NCI-H187 (cell line): ENCODE data around the gene ASXL1.
"Not testable (repeated sequence)": the region's sequence is repeated elsewhere in the genome, so short reads cannot be mapped to it uniquely, and the experiment has no call there.

Experiments
- DNase-seq, 2 experiments: peaks; one replicate each; lab custom pipeline; 2025; lab: John Stamatoyannopoulos, UW

The ASXL1 gene

DNA sequence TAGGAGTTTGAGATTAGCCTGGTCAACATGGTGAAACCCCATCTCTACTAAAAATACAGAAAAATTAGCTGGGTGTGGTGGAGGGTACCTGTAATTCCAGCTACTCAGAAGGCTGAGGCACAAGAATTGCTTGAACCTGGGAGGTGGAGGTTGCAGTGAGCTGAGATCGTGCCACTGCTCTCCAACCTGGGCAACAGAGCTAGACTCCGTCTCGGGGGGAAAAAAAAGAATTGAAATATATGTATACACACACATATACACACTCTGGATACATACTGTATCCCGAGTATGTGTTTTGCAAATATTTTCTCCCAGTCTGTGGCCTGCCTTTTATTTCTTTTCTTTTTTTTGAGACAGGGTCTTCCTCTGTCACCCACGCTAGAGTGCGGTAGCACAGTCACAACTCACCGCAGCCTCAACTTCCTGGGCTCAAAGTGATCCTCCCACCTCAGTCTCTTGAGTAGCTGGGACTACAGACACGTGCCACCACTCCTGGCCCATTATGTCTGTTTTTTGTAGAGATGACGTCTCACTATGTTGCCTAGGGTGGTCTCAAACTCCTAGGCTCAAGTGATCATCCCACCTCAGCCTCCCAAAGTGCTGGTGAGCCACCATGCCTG, 49.1 kb downstream of the ASXL1 start:
- not testable (repeated sequence) for DNase-seq

DNA sequence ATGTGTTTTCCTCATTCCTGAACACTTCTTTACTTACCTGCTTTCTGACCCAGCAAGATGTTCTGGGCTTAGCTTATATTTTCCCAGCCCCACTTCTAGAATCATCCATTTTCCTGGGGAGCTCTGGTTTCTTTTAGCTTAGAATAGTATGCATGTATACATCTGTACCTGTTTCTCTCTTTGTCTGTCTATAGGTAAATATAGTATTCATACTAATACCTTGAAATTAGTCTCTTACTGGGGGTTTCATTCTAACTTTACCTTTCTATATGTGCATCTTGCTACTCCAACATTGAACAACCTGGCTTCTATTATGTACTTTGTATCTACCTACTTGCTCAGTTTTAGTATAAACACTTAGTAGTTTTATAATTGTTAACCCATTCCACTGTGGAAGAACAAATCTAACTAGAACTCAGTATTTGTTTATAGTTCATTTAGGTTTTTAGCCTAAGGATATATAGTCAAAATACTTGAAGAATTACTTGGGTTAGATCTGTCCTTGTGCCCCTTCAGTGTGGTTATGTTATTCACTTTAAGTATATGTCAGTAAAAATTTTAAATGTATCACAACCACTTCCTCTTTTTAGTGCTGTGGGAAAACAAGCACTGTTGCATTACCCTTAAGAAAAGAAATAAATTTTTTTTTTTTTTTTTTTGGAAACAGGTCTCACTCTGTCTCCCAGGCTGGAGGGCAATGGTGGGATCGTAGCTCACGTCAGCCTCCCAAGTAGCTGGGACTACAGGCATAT, 54.0 kb downstream of the ASXL1 start:
- no peak for DNase-seq

DNA sequence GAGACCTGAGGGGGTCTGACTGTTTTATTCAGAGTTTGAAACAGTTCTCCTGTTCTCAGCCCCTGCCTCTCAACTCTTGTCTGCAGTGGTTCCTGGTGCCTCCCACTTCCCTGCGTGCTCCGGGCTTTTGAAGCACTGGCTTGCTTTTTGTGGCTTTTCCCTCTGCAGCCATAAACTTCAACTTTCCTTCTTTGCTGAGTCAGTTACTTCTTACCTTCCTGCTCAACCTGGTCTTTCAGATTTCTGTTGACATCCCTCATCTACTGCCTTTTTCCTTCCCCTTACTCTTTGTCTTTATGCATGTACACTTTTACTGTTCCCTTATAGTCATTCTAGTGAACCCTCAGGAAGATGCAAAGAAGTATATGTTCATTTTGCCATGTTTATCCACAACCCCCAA, 57.4 kb downstream of the ASXL1 start:
- DNase-seq = no peak

DNA sequence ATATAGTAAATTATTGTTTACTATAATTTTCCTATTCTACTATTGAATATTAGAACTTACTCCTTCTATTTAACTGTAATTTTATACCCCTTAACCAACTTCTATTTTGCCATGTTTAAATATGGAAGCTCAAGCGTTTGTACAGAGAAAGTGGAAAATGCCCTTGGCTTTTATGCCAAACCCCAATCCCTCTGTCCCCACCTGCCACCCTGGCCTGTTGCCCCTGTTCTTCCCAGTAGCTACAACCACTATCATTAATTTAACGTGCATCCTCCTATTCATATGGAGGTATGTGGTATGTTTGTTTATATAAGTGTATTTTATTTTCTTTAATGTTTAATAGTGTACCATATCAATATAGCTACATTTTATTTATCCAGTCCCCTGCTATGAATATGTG, 58.1 kb downstream of the ASXL1 start:
- no peak for DNase-seq

DNA sequence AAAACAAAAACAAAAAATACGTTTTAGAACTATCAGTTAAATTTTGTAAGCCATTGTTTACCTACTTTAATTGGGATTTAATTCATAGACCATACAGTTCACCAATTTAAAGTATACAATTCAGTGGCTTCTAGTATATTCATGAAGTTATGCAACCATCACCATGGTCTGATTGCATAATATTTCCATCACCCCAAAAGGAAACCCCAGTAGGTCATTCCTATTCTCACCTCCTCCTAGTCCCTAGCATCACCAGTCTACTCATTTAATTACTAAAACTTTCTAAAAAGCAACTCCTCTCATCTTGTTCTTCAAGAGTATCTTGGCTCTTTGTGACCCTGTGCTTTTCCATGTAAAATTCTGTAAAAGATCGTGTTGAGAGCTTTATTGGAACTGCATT, 60.2 kb downstream of the ASXL1 start:
- no peak for DNase-seq

DNA sequence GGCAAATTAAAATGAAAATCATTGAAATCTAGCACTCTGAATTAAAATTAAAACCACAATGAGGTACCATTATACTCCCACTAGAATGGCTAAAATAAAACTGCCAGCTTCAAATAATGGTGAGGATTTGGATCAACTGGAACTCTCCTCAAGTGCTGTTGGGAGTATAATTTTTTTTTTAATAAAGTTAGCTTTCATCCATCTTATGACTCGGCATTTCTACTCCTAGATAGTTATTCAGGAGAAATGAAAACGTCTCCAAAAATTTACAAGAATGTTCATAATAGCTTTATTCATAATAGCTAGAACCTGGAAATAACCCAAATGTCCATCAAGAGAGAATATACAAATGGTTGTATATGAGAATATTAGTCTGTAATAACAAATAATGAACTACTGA, 63.2 kb downstream of the ASXL1 start:
- DNase-seq = no peak

DNA sequence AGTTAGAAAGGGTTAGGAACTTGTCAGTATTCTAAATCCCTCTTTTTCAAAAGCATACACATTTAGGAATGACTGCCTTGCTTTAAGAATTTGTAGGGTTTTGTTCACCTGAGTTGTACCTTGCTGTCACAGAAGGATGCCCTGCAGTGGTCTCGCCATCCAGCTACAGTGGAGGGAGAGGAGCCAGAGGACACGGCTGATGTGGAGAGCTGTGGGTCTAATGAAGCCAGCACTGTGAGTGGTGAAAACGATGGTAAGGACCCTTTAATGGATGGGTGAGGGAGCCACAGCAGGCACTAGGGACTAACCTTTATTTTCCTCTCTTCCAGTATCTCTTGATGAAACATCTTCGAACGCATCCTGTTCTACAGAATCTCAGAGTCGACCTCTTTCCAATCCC, 69.9 kb downstream of the ASXL1 start:
- DNase-seq = no peak

DNA sequence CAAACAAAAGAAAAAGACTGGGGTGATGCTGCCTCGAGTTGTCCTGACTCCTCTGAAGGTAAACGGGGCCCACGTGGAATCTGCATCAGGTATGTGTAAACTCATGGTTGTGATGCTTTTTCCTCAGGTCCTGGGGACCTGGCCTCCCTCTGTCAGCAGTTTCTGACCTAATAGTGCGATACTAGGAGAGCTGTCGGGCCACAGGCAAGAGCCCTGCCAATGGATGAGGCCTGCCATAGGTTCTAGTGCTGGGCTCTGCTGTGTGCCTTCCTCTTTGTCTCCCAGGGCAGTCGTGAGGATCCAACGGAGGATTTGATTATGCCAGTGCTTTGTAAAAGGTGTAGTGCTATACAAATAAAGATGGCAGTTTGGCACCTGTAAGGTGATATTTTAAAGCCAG, 71.2 kb downstream of the ASXL1 start:
- no peak for DNase-seq

DNA sequence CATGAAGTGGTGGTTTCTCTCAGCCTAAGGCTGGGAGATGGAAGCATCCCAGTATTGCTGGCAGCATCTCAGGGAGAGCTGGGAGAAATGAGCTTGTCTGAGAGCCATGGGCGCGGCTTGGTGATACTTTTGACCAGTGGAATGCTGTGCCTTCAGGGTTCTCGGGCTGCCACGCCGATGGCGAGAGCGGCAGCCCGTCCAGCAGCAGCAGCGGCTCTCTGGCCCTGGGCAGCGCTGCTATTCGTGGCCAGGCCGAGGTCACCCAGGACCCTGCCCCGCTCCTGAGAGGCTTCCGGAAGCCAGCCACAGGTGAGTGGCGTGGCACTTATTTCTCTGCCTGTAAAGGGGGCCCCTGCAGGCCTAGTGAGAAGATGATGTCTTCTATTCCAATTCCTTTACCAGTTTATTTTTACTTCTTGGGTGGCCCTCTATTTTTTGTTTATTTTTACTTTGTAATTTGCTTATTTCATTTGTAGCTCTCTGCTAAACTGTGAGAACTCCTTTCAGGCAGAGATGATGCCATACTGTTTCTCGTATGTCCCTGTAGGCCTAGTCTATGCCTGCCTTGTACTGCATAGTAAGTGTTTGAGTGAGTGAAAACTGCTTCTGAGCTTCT, 71.7 kb downstream of the ASXL1 start:
- no peak for DNase-seq

DNA sequence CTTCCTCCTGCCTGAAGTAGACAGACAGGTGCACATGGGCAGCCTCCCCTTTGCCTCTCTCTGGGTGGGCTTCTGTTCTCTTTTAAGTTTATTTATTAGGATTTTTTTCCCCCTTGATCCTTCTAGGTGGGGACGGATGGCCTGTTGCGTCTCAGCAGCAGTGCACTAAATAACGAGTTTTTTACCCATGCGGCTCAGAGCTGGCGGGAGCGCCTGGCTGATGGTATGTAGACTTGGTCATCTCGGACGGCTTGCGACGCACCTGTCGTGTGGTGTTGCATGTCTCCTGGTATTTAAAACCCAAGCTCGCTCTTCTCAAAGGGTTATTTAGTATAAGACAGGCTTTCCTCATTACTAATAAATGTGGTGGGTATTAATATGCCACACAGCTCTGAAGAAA, 73.3 kb downstream of the ASXL1 start:
- DNase-seq = no peak

DNA sequence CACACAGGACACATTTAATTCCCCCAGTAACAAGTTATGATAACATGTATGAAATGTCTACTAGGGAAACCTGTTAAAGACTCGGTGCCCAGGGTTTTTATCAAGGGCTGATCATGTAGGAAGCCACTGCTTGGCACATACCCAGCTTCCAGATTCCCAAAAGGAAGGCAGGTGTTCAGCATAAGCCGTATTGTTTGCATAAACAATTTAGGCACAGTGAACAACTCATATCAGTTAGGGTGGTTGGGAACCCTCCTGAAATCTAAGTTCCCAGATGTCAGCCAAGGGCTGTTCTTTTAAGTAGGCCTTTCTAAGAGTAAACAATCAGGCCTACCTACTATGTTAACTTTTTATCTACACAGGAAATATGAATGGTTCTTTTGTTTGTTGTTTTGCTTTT, 74.1 kb downstream of the ASXL1 start:
- no peak for DNase-seq

DNA sequence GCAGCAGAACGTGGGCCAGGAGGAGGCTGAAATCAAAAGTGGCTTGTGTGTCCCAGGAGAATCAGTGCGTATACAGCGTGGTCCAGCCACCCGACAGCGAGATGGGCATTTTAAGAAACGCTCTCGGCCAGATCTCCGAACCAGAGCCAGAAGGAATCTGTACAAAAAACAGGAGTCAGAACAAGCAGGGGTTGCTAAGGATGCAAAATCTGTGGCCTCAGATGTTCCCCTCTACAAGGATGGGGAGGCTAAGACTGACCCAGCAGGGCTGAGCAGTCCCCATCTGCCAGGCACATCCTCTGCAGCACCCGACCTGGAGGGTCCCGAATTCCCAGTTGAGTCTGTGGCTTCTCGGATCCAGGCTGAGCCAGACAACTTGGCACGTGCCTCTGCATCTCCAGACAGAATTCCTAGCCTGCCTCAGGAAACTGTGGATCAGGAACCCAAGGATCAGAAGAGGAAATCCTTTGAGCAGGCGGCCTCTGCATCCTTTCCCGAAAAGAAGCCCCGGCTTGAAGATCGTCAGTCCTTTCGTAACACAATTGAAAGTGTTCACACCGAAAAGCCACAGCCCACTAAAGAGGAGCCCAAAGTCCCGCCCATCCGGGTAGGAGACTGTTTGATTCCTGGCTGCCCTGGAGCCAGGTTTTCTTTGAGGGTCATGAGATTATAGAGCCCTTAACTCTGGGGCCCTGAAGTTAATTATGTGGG, 75.3 kb downstream of the ASXL1 start:
- no peak for DNase-seq

DNA sequence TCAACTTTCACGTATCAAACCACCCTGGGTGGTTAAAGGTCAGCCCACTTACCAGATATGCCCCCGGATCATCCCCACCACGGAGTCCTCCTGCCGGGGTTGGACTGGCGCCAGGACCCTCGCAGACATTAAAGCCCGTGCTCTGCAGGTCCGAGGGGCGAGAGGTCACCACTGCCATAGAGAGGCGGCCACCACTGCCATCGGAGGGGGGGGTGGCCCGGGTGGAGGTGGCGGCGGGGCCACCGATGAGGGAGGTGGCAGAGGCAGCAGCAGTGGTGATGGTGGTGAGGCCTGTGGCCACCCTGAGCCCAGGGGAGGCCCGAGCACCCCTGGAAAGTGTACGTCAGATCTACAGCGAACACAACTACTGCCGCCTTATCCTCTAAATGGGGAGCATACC, 76.3 kb downstream of the ASXL1 start:
- no peak for DNase-seq

DNA sequence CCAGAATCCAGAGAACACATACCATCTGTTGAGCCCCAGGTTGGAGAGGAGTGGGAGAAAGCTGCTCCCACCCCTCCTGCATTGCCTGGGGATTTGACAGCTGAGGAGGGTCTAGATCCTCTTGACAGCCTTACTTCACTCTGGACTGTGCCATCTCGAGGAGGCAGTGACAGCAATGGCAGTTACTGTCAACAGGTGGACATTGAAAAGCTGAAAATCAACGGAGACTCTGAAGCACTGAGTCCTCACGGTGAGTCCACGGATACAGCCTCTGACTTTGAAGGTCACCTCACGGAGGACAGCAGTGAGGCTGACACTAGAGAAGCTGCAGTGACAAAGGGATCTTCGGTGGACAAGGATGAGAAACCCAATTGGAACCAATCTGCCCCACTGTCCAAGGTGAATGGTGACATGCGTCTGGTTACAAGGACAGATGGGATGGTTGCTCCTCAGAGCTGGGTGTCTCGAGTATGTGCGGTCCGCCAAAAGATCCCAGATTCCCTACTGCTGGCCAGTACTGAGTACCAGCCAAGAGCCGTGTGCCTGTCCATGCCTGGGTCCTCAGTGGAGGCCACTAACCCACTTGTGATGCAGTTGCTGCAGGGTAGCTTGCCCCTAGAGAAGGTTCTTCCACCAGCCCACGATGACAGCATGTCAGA, 77.4 kb downstream of the ASXL1 start:
- no peak for DNase-seq

DNA sequence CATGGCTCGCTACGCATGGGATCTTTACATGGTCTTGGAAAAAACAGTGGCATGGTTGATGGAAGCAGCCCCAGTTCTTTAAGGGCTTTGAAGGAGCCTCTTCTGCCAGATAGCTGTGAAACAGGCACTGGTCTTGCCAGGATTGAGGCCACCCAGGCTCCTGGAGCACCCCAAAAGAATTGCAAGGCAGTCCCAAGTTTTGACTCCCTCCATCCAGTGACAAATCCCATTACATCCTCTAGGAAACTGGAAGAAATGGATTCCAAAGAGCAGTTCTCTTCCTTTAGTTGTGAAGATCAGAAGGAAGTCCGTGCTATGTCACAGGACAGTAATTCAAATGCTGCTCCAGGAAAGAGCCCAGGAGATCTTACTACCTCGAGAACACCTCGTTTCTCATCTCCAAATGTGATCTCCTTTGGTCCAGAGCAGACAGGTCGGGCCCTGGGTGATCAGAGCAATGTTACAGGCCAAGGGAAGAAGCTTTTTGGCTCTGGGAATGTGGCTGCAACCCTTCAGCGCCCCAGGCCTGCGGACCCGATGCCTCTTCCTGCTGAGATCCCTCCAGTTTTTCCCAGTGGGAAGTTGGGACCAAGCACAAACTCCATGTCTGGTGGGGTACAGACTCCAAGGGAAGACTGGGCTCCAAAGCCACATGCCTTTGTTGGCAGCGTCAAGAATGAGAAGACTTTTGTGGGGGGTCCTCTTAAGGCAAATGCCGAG, 78.2 kb downstream of the ASXL1 start:
- no peak for DNase-seq

DNA sequence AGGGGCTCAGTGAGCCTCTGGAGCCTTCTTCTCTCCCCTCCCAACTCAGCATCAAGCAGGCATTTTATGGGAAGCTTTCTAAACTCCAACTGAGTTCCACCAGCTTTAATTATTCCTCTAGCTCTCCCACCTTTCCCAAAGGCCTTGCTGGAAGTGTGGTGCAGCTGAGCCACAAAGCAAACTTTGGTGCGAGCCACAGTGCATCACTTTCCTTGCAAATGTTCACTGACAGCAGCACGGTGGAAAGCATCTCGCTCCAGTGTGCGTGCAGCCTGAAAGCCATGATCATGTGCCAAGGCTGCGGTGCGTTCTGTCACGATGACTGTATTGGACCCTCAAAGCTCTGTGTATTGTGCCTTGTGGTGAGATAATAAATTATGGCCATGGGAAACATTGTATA, 78.8 kb downstream of the ASXL1 start:
- no peak for DNase-seq

DNA sequence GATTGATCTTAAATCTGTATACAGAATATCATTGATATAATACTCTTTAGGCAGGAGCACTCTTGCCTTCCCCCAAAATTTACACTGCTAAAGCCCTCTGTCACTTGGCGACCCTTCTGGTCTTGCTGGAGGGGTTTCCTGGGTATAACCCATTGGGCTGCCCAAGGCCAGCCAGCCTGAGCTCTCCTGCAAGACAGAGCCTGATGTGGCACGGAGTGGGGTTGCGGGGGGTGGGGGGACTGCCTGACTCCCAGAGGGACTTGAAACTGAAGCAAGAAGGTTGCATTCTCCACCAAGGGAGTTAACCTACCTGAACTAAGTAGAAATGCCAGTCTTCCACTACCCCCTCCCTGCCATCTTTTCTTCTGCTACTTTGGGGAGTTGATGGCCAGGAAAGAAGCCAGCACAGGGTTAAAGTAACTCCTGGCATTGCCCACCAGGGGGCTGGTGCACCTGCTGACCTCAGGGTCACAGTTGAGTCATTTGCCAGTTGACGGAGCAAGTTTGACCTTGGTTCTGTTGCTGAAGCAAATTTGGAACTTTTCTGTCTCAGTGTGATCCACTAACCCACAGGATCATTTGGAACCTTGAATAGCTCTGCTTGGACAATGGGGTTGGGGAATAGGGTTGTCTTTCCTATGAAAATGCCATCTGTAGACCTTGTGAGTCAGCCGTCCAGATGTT, 79.4 kb downstream of the ASXL1 start:
- no peak for DNase-seq

DNA sequence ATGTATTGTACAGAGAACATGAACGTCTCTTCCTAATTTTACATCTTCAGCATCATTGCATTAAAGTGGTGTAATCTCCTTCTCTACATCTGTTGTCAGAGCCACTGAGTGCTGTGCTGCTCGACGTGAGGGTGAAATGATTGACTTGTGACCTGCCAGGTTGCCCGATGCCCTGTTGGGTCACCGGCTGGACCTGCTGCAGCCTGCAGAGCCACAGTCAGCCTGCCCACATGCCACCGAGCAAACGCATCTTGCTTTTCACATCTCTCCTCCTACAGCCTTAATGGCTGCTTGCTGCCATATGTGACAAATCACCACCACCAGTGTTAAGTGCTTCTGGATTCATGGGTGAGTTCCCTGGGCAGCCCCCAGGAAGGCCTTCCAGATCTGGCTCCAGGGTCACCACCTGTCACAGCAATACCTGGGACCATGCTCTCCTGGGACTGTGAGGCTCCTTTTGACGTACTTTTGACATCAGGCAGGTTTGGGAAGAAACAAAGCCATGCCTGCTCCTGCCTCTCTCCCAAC, 80.3 kb downstream of the ASXL1 start:
- DNase-seq = no peak

DNA sequence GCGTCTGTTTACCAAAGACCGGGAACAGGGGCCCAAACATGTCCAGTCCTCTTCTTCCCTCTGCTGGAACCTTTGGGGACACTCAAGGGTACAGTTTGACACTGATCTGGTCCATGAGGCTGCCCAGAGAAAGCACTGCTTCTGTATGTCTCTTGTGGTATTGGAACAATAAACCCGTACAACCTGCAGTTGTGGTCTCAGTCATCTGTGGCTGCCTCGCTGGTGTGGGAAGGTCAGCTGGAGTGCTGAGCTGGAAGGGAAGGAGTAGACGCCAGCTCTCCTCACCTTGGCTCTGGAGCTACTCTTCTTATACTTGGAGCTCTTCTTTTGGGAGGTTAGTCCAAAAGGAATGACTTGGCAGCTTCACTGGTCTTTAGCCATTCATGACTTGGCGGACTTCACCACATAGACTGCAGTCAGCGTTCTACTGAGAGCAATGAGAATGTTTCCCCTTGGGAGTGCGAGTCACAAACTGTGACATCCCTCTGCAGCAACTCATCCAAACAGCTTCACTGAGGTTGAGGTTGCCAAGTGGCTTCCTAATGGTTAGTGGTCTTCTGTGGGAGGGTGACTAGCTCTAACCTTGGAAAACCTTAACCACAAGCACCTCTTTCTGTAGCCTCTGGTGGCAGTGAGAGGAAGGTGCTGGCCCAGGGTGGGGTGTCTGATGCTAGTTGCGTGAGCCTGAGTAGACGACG, 81.2 kb downstream of the ASXL1 start:
- DNase-seq = no peak

DNA sequence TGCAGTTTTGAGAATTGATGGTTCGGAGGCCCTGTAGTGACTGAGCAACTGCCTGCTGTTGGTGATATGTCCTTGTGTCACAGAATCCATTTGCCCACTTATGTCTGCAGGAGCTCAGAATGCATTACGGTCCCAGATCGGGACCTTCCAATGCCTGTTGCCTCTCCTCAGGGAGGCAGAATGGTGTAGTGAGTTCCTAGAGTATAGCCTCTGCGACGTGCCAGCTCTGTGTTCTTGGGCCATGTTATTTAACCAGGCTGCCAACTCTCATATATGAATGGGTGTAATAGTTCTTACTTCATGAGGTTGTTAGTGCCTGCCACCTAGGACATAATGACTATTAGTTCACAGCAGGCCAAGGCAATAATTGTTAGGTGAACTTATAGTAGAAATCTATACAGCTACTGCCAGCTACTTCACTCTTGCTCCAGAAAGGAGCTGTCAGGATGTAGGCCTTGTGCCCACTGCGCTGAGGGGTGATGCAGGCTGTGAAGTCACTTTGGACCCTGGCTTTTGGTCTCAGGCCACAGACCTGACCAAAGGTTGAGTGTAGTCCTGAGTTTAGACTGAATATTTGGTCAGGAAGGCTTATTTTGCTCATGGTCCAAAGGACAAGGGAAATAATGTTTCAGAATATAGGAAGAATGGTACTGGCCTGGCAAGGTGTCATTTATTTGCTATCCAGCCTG, 82.1 kb downstream of the ASXL1 start:
- no peak for DNase-seq
